HL-60/S4 (cell line): ENCODE measurements around the gene PLXNB2.

Experiments used
- in situ Hi-C: fragments of 300-500 bp; cut with MboI; formaldehyde crosslinking; loops from 2 replicates; pipeline ENCODE4 v1.14.3; 2022; ENCODE audit warnings: low sequenced_read_pairs

The PLXNB2 gene

GRCh38 chr22:50313021-50313420 is 5.6 kb upstream of the PLXNB2 start:
- in situ Hi-C loops = no loop called here

- in situ Hi-C loops = no loop called here
These were observed 4.9 kb upstream of the PLXNB2 start for GRCh38 chr22:50312371-50312770.

- in situ Hi-C loops = no loop called here
These were observed 4.3 kb upstream of the PLXNB2 start for GRCh38 chr22:50311606-50312351.

- in situ Hi-C loops = no loop called here
These were observed 3.6 kb upstream of the PLXNB2 start for GRCh38 chr22:50310949-50311444.

- in situ Hi-C loops = no loop called here
These were observed 2.7 kb upstream of the PLXNB2 start for GRCh38 chr22:50310031-50310722.

- in situ Hi-C loops = no loop called here
These were observed 2.1 kb upstream of the PLXNB2 start for GRCh38 chr22:50309601-50309991.

- in situ Hi-C loops = no loop called here
These were observed 1.6 kb upstream of the PLXNB2 start for GRCh38 chr22:50308986-50309600.

- in situ Hi-C loops = no loop called here
These were observed 1.1 kb upstream of the PLXNB2 start for GRCh38 chr22:50308597-50308935.

GRCh38 chr22:50307890-50308596 is 597 bp upstream of the PLXNB2 start:
- in situ Hi-C loops = no loop called here

- in situ Hi-C loops = no loop called here
These were observed 1.4 kb downstream of the PLXNB2 start for GRCh38 chr22:50305923-50306566.

- in situ Hi-C loops = no loop called here
These were observed 2.0 kb downstream of the PLXNB2 start for GRCh38 chr22:50305393-50305922.

- in situ Hi-C loops = no loop called here
These were observed 2.7 kb downstream of the PLXNB2 start for GRCh38 chr22:50304528-50305392.

- in situ Hi-C loops = no loop called here
These were observed 3.5 kb downstream of the PLXNB2 start for GRCh38 chr22:50303848-50304527.

GRCh38 chr22:50303515-50303847 is 4.0 kb downstream of the PLXNB2 start:
- in situ Hi-C loops = no loop called here

GRCh38 chr22:50302564-50302963 is 4.9 kb downstream of the PLXNB2 start:
- in situ Hi-C loops = no loop called here

GRCh38 chr22:50302041-50302541 is 5.4 kb downstream of the PLXNB2 start:
- in situ Hi-C loops = no loop called here

GRCh38 chr22:50301581-50301991 is 5.9 kb downstream of the PLXNB2 start:
- in situ Hi-C loops = no loop called here

GRCh38 chr22:50300620-50301257 is 6.7 kb downstream of the PLXNB2 start:
- in situ Hi-C loops = no loop called here
